Panc1 (cell line): Measurements from ENCODE around the gene VWA5B1.

ENCODE experiments used
- CTCF ChIP-seq: fragments of 450-650 bp; IDR thresholded peaks from 2 replicates; pipeline ENCODE4 v1.5.1; 2017; ENCODE audit warnings: mild to moderate bottlenecking
- POLR2AphosphoS5 ChIP-seq: IDR thresholded peaks from 2 replicates; pipeline ENCODE4 v1.6.1; 2012; ENCODE audit warnings: mild to moderate bottlenecking, low read depth, low read length, moderate library complexity

GRCh38 chr1:20380175-20380574, 89.5 kb downstream of the VWA5B1 start:
- no peak for TF ChIP-seq CTCF
- no peak for TF ChIP-seq POLR2AphosphoS5
